GM10248 (cell line): ENCODE results near the gene MSL1.

Experiments
- CTCF ChIA-PET: fragments of 300-600 bp; sonication (Branson Sonifier 250); formaldehyde crosslinking; extraction: SDS; loops from one replicate; lab custom pipeline; 2021; ENCODE audit warnings: antibody characterized with exemption; lab: Yijun Ruan, JAX
- POLR2A ChIA-PET: fragments of 350-650 bp; sonication (Branson Sonifier 250); formaldehyde crosslinking; extraction: SDS; loops from one replicate; lab custom pipeline; 2020; ENCODE audit warnings: antibody characterized with exemption; lab: Yijun Ruan, JAX
- DNase-seq: peaks from one replicate; pipeline ENCODE4 v3.0.0; 2012; ENCODE audit errors: extremely low spot score
- CTCF ChIP-seq: IDR thresholded peaks from 2 replicates; pipeline ENCODE4 v1.5.1; 2012; ENCODE audit warnings: mild to moderate bottlenecking, low read depth; ENCODE audit errors: extremely low read depth, missing control alignments, control extremely low read depth

MSL1 gene

GRCh38 chr17:40091691-40092397 is 29.9 kb upstream of the MSL1 start:
- POLR2A ChIA-PET = no interaction called here
- DNase-seq = no peak
- no peak for TF ChIP-seq CTCF
- CTCF ChIA-PET = interaction anchor here (1.9 kb wide), 1 partner anchor 17 kb away, joined by 11 read pairs; no protein-coding TSS in a partner anchor

- CTCF ChIA-PET = interaction anchor here (1.3 to 1.9 kb wide), 3 partner anchors 17 to 20 kb away, joined by 3 to 11 read pairs (median 7); no protein-coding TSS in a partner anchor
- TF ChIP-seq CTCF = no peak
- POLR2A ChIA-PET = no interaction called here
- DNase-seq = no peak
Observed at GRCh38 chr17:40092581-40092980, 29.2 kb upstream of the MSL1 start.

GRCh38 chr17:40093005-40093579 is 28.7 kb upstream of the MSL1 start:
- ChIA-PET POLR2A (no interaction called here), CTCF (interaction anchor here (0.6 to 2.7 kb wide), 5 partner anchors 8 to 27 kb away, joined by 3 to 14 read pairs (median 7); no protein-coding TSS in a partner anchor)
- no peak for TF ChIP-seq CTCF
- no peak for DNase-seq

GRCh38 chr17:40093580-40094201 is 28.1 kb upstream of the MSL1 start:
- ChIA-PET POLR2A (no interaction called here), CTCF (interaction anchor here (0.6 to 2.7 kb wide), 6 partner anchors 8 to 27 kb away, joined by 3 to 14 read pairs (median 6); no protein-coding TSS in a partner anchor)
- DNase-seq = no peak
- TF ChIP-seq CTCF = no peak

- DNase-seq = no peak
- CTCF ChIA-PET = interaction anchor here (0.6 to 10.7 kb wide), 4 partner anchors 9 to 40 kb away, joined by 3 to 180 read pairs (median 8); no protein-coding TSS in a partner anchor
- no peak for TF ChIP-seq CTCF
- POLR2A ChIA-PET = no interaction called here
Observed at GRCh38 chr17:40094874-40095273, 26.9 kb upstream of the MSL1 start.

- ChIA-PET CTCF (interaction anchor here (0.6 to 10.7 kb wide), 4 partner anchors 10 to 40 kb away, joined by 3 to 180 read pairs (median 8); no protein-coding TSS in a partner anchor), POLR2A (no interaction called here)
- no peak for TF ChIP-seq CTCF
- no peak for DNase-seq
Observed at GRCh38 chr17:40095351-40095943, 26.3 kb upstream of the MSL1 start.
